HG03520 (cell line): Measurements from ENCODE around the gene ALDH3B2.
"Not testable (repeated sequence)": the region's sequence is repeated elsewhere in the genome, so short reads cannot be mapped to it uniquely, and the experiment has no call there.

Experiments
- ATAC-seq: cut with Tn5 transposase; IDR thresholded peaks from one replicate; pipeline ENCODE4 v1.9.1; 2021; ENCODE audit warnings: mild to moderate bottlenecking, moderate library complexity; ENCODE audit not compliant: unreplicated experiment

The ALDH3B2 gene

DNA sequence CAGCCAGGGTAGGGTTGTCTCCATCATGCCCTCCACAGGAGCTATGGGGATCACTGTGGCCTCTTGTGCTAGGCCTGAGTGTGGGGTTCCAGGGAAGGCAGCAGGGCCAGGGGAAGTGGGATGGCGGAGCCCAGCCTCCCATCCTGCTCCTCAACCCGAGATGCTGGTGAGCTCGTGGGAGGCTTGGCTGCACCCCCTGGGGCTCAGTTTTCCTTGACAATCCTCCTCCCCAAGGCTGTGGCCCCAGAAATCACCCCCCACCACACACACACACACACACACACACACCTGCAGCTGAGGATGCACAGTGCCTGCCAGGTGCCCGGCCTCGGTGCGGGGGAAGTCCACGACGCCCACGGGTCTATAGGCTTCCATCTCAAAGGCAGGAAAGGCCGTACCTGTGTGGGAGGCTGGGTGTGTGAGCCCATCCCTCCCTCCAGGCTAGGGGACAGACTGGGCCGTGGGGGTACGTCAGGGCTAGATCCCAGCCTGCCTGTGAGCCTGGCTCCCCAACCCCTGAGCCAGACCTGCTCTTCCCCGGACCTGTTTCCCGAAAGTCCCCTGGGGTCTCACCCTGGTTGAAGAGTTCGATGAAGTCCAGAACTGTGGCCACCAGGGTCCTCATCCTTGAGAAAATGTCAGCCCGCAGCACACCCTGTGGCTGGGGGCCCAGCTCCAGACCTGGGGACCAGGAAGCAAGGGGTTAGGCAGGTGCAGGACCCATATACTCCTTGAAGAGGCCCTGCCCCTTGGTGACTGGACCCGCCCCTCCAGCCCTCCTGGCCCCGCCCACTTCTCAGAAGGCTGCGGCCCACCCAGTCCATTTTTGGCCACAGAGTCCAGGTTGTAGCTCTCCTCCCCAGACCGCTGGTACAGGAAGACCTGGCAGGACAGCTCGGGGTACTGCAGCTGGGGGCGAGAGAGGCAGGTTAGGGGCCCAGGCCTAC, 29.7 kb downstream of the ALDH3B2 start:
- ATAC-seq = no peak

DNA sequence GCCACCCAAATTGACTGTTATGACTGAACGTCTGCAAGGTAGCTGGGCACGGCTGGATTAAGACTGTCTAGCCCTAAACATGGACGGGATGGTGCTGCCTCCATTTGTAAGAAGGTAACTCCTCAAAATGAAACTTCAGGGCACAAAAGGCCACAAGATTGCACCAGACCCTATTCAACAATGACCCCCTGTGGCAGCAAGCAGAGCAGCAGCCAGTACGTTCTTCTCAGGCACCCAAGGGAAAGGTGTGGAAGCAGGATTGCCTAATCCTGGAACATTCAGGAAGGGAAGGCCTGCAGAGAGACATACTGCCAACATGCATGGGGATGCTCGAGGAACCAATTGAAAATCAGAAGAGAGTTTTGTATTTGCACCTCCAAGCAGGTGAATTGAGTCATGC, 30.4 kb downstream of the ALDH3B2 start:
- ATAC-seq = no peak

DNA sequence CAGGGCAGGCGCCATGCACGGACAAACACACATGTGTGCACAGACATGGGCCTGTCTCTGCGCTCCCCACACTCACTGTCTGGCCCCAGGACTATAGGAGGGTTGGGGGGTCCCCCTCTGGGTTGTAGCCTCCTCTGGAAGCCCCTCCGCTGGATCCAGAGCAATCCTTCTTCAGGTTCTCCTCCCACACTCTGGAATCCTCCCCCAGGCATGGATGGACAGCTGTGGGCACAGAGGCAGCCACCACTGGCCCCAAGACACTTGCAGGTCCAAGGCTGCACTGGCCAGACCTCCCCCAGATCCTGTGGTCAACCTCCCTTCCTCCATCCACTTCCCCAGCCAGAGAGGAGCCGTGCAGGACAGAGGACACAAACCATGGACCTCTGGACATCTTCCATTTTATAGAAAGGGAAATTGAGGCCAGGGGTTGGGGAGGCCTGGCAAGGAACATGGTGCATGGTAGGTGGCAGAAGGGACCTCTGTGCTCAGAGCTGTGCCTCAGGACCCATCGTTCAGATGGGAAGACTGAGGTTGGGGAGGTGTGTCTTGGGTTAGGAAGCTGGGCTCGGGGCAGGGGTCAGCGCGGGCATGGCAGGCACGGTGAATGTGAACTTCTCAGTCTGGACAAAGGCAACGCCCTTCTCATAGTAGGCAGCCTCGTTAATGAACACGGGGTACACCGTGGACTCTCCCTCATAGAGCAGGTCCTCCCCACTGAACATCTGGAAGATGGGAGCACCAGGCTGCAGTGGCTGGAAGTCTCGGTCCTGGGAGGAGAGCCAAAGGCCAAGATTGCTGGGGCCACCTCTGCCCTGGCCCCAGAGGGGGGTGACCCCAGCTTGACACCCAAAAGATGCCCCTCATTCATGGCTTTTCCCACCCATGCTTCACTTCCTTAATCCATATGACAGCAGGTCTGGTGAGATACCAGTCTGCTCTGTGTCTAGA, 32.0 kb downstream of the ALDH3B2 start:
- ATAC-seq = no peak

DNA sequence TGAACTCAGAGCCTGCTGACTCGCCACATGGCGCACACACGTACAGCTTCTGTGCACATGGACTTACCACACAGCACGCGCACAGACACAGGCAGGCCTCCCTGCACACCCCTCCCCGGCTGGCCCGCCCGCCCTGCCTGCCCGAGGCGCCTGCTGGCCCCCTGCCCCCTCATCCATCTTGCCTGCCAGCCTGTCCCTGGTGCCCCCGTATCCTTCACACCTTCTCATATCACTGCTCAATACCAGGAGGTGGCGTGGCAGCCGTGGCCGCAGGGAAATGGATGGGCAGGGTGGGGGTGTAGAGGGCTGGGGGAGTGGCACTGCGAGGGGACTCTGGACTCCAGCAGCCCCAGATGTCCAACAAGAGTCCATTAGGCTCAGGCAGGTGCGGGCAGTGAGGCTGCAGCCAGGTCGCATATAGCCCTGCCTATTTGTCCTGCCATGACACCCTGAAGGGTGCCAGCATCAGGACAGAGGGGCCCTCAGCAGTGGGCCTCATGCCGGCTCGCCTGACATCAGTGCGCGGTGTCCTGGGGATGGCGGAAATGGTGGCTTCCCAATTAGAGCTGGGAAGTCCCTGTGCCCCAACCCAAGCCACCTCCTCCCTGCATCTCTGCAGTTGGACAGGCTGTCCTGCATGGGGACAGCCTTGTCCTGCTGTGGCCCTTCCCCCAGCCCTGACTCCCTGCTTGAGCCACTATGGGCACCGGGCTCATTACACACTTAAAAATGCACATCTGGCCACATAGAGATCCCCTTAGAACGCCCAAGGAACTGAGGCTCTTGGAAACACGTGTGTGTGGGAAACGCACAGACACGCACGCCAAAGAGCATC, 32.9 kb downstream of the ALDH3B2 start:
- no peak for ATAC-seq

DNA sequence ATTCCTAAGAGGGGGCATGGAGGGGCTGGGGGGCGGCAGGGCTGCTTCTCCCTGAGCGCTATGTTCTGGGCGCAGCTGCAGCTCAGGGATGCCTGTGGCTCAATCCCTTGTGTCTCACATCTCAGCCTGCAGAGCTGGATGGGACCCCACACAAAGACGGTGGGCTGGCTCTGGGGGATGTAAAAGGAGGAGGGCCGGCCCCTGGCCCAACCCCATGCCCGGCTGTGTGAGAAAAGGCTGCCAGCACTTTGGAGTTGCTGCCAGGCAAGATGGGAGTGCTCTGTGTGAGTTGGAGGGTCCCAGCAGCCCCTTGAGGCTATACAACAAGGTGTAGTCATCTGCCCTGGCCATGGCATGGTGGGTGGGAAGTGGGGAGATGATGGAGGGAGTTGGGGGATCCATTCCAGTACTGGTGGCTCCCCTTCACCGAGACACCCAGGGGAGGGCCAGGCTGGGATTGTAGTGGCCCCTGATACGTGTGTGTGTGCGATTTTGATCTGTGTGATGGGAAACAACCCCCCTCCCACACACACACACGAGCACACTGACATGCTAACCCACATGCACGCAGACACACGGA, 33.6 kb downstream of the ALDH3B2 start:
- ATAC-seq = no peak

DNA sequence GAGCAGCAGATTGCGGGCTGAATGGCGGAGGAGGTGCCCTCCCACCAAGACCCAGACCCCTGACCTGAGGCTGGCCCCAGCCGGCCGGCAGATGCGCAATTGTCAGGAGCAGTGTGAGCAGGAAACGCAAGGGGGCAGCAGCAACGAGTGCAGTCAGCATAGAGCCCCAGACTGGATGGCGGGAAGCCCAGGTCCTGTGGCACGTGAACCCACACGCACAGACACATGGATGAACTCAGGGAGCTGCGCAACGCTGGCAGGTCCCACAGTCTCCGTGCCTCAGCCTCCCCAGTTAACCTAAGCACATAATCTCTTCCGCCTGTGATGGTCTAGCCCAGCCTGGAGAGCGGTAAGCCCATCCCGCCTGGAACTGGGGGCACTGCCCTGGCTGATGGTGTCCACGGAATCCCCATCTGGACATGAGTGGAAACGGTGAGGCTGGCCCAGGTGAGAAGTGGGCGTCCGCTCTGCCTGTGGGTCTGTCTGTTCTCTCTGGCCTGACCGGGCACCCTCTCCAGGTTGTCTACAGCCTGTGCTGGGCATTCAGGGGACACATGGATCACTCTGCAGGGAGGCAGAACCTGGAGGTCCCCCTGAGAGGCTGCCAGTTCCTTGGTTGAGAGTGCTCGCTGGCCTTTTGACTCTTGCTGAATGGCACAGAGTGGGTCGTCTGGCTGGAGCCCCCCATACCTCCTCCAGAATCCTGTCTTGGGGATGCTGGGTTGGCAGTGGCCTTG, 34.2 kb downstream of the ALDH3B2 start:
- no peak for ATAC-seq

DNA sequence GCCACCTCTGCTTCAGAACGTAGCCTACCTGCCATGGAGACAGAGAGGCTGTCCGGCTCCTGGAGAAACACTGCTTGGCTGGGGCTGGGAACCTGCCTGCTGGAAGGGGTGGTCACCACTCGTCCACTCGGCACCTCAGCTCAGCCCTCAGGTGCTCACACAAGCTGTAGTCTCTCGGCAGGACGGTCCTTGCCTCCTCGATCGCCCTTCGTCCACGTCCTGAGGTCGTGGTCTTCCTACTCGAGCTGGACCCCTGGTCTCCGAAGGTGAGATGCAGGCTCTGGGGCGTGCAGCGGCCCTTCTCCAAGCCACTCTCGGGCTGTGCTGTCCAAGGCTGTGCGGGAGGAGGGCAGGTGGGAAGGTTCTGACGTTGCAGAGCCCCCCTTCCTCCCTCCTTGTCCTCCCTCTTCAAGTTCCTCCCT, 35.0 kb downstream of the ALDH3B2 start, which contains the start of gene TBX10:
TSS of gene TBX10 (minus strand) at position 326 of the 422 bp plus-strand sequence. CDS start at position 35, 291 bp downstream.
- no peak for ATAC-seq

DNA sequence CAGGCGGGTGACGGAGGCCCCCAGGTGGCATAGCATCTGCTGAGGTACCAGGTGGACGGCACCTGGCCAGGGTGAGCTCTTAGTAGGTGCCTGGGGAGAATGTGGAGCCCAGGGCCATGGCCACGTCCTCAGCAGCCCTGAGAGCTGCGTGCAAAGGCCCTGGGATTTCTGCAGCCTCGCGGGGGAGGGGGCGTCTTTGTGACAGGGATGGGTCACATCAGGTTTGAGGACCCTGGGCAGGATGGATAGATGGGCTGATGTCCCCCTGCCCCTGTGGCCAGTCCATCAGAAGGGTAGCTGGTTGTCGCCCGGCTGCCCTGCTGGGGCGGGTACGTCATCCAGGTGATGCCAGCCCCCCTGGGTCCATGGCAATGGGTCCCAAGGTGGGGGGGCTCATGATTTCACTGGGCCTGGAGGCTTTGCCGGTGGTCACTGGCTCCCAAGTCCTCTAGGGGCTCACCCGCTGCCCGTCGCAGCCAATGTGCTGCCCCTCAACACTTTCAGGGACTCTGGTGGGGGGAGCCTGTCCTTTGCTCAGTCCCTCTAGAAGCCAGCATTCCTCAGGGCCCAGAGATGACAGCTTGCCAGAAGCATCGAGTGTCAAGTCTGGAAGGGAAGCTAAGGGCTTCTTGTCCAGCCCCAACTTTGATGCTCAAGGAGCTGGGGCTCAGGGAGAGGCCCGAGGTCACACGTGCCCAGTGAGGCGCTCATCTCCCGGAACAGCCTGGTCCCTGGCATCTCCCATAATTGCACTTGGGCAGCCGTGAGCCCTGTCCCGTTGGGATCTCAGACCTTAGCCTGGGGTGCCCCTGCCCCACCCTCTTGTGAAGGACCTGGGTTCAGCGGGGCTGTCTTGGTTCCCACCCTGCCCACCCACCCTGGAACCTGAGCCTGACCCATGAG, 35.6 kb downstream of the ALDH3B2 start:
- no peak for ATAC-seq

DNA sequence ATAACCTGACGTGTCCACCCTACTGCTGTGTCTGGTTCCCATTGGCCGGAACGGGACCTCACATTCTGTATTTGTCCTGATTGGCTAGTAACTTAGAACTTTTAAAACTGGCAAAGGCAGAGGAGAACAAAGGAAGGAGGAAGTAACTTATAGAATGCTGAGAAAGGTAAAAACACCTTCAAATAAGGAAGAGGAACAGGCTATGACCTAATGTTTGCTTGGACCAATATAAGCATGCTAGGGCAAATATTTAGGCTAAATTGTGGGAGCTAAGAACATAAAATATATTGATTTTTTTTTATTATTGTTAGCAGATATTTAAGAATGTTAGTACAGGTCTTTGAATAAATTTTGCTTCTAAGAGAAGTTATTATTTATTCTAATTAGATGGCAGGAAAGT, 37.0 kb downstream of the ALDH3B2 start:
- ATAC-seq = not testable (repeated sequence)

DNA sequence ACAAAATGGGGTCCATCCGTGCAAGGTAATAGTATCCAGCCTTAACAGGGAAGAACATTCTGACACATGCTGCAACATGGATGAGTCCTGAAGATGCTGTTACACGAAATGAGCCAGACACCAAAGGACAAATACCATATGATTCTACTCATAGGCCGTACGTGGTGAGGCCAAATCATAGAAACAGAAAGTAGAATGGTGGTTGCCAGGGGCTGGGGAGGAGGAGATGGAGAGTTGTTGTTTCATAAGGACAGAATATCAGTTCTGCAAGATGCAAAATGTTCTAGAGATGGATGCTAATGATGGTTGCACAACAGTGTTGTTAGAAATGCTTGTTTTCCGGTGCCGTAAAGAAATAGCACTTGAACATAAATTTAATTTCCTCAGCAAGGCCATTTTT, 37.5 kb downstream of the ALDH3B2 start:
- no peak for ATAC-seq

DNA sequence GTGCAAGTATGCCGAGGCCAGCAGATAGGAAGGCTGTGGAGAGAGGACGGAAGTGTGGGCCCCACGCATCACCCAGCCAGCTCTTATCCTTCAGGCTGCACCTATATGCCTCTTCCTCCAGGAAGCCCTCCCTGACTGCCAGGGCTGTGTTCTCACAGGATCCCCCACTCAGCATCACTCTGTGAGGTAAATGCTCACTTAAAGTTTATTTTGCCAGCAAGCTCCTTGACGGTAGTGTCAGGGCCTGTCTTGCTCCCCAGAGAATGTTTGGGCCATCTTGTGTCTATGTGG, 39.2 kb downstream of the ALDH3B2 start:
- ATAC-seq = no peak

DNA sequence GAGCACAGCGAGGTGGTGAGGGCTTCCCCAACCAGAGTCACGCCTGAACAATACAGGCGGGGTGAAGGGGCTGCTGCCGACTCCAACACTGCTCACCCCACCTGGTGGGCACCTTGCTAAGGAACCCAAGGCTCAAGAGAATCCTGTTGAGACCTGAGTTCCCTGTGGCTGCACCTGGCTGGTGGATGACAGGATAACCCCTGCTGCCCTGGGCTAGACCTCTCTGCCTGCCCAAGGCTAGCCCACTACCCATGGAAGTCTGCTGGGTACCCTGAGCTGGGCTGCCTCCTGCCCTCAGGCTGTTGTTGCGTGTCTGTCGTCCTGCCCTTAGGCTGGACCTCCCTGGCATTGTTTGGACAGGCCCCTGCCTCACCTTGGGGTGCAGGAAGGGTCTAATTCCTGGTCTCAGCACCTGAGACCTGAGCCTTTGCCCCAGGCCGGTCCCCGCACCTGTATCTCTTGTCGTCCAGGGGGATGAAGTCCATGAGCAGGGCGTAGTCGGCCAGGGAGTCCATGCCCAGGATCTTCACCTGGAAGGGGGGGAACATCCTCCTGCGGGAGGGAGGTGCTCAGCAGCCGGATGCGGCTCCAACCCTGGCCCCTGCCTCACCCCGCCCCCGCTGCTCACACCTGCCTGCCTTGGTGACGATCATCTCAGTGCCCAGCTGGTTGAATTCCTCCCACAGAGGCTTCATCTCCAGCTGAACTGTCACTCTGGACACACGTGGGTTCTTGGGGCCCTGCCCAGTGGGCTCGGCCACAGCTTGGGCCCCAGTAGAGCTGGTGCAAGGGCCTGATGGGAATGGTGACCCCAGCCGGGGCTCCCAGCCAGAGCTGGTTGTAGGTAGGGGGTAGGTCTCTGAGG, 39.8 kb downstream of the ALDH3B2 start:
- ATAC-seq = no peak

DNA sequence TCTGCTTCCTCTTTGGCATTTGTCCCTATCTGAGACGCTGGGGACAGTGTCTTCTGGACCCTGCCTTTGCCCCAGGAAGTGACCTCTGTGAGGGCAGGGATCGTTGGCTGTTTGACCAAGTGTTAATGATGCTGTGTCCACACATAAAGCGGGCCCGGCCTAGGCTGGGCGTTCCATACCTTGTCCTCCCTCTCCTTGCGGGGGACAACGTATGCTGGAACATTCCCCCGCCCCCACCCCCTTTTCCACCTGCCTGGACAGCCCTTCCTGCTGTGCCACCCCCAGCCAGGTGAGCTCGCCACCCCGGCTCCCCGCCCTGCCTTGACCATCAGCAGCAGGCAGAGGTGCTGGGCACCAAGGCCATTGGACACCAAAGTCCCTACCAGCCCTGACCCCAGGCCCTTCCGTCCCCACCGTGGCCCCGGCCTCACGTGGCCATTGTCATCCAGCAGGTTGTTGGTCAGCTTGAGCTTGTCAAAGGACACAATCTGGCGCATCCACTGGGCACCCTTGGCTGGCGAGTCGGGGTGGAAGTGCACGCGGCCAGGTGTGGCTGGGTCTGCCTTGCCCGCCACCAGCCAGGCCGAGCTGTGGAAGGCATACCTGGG, 40.6 kb downstream of the ALDH3B2 start:
- no peak for ATAC-seq

DNA sequence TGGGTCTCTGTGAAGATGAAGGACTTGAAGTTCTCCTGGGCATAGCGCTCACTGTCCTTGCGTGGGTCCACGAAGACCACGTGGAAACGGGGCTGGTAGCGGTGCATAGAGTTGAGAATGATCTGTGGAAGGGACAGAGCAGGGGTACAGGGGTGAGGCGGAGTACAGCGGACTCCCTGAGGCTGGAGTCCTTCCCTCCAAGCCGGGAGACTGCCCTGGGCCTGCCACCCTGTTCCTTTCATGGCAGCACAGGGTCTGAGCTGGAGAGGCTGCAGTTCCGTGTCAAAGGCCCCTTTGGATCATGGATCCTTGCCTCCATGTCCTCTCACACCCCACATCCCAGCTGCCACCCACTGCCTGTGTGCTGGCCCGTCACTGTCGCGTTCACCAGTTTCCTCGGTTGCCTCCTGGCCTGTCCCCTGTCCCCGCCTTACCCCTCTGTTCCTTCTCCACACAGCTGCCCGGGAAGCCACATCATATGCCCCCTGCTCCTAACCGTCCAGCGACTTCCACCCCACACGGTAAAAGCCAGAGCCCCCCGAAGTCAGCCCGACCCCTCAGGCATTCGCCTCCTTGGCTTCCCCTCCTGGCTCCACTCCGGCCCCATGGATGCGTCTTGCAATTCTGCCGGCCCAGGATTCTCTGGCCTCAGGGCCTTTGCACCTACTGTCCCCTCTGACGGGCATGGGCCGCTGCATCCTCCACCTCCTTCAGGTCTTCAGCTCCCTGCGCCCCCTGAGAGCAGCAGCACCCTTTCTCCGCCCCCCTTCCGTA, 41.3 kb downstream of the ALDH3B2 start:
- ATAC-seq = no peak

DNA sequence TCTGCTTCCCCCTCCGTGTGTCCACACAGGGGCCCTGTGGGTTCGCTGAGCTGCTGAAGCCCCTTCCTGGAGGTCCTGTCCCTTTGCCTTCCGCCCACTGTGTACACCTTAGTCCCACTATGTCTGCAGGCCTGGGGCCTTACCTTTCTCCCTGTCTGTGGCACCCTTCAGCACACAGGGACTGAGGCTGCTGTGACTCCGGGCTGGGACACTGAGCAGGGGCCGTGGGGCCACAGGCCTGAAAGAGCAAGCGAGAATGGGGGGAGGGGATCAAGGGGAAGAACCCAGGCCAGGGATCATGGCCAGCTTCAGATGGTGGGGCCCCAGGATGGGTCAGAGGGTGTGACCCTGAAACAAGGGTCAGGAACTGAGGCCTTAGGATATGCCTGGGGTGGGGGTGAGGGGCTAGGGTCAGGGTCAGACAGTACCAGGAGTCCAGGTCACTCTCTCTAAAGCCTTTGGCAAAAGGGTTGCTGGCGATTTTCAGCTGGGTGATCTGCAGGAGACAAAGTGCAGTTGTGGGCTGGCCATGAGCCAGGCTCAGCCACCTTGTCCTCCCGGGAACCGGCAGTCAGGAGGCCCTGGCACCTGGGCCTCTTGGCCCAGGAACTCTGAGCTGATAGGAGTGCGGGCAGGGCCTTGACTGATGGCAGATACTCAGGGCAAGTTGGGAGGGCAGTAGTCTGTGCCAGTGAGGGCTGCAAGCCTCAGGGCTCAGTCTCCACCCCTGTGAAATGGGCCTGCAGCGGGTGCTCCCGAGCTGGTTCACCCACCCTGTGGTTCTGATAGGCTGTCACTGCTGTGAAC, 42.0 kb downstream of the ALDH3B2 start:
- no peak for ATAC-seq

DNA sequence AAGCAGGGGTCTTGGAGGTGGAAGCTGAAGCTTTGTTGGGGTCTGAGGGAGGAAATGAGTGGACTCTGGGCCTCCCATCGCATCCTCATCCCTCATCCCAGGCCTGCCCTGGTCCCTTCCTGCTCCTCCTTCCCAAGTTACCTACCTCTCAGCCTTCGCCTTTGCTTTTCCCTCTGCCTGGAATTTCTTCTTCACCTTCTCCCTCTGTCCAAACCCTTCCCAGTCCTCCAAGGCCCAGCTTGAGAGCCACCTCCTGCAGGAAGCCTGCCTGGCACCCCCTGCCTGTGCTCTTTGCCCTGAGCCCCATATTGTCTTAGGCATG, 42.6 kb downstream of the ALDH3B2 start:
- ATAC-seq = no peak
